Measurements from ENCODE around the gene TMEM120B.

The TMEM120B gene

GRCh38 chr12:121793838-121794533 is 81.4 kb downstream of the TMEM120B start:
- DNase-seq = peak; percentile 88 to 94 (median 90)

DNA sequence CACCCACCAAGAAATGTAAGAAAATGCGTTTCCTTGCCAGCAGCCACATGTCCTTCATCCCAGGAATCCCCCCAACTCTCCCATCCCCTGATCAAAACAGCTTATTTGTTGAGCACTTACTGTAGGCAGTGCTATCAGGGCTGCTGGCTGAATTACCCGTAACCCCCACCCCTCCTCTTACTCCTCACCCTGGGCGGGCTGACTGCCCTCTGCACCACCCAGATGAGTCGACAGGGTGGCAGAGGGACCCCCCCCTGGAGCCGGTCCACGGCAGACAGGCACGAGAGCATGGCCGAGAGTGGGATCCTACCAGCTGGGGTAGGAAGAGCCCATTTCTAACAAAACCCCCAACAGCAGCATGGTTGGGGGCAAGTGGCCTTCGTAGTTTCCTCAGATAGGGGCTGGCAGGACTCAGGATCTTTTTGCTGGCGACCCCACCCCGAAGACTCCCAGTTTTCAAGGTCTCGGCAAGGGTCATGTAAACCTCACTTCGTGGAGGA is 82.0 kb downstream of the TMEM120B start:
- peak in 2 of 4 experiments; percentile 37 to 52 for DNase-seq

DNA sequence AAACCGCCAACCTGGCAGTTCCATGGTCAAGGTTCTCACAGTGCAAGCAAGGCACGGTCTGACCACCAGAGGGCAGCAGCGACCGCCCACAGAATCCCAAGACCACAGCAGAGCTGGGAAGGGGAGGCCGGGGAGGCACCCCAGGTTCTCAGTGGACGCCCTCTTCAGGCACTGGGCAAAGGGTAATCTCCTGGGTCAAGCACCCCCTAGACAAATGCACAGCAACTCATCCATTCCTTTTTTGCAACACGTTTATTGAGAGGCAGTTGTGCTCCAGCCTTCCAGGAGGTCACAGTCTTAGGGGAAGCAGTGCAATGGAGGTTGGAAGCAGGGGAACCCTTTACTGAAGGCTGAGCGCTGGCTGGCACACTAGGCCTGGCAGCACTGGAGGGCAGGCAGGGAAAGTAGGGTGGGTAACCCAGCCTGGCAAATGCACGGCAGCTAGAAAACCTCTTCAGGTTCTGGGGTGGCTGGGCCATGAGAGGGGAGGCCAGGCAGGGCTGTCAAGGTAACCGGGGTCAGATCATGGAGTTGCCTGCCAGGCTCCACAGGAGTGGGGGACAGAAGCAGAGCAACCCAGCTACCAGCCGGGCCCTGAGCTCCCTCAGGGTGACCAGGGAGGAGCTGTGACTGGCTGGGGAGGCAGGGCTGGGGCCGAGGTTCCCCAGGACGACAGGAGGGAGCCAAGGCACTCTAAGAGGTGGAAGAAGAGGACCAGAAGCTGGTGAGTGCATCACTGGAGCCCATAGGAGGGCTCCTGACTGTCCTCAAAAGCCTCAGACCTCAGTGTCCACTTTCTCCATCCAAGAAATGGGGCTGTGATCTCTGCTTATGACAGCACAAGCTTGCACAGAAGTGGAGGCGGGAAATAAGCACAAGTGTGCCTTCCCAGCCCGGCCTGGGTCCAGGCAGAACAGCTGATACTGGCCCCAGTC is 82.7 kb downstream of the TMEM120B start:
- peak; percentile 70 to 87 (median 74) for DNase-seq

GRCh38 chr12:121796855-121797751 is 84.6 kb downstream of the TMEM120B start:
- DNase-seq = no peak

GRCh38 chr12:121797937-121798786 is 85.6 kb downstream of the TMEM120B start:
- DNase-seq = no peak

DNA sequence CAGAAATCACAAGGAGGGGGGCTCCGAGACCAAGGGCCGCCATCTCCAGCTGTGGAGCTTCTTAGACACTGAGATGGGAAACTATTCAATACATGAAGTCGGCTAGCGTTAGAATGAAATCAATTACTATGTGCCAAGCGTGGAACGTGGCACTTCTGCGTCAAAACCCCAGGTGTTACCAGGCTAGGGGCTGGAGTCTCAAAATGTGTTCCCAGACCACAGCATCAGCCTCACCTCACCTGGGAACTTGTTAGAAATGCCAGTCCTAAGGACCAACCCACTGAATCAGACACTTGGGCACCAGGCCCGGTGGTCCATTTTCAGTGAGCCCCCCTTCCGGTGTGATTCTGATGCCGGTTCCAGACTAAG is 86.2 kb downstream of the TMEM120B start:
- DNase-seq = no peak

GRCh38 chr12:121799156-121799841 is 86.7 kb downstream of the TMEM120B start:
- peak in 1 of 4 experiments; percentile 28 for DNase-seq

- peak; percentile 56 to 74 (median 66) for DNase-seq
These were observed 87.5 kb downstream of the TMEM120B start for GRCh38 chr12:121799842-121800693.

GRCh38 chr12:121800694-121801594 is 88.4 kb downstream of the TMEM120B start:
- peak; percentile 32 to 67 (median 56) for DNase-seq

GRCh38 chr12:121801595-121802484 is 89.3 kb downstream of the TMEM120B start:
- DNase-seq = peak in 2 of 4 experiments; percentile 47 to 54

GRCh38 chr12:121802485-121802842 is 89.9 kb downstream of the TMEM120B start:
- DNase-seq = no peak

GRCh38 chr12:121802843-121803698 is 90.5 kb downstream of the TMEM120B start:
- peak; percentile 75 to 82 (median 80) for DNase-seq

DNA sequence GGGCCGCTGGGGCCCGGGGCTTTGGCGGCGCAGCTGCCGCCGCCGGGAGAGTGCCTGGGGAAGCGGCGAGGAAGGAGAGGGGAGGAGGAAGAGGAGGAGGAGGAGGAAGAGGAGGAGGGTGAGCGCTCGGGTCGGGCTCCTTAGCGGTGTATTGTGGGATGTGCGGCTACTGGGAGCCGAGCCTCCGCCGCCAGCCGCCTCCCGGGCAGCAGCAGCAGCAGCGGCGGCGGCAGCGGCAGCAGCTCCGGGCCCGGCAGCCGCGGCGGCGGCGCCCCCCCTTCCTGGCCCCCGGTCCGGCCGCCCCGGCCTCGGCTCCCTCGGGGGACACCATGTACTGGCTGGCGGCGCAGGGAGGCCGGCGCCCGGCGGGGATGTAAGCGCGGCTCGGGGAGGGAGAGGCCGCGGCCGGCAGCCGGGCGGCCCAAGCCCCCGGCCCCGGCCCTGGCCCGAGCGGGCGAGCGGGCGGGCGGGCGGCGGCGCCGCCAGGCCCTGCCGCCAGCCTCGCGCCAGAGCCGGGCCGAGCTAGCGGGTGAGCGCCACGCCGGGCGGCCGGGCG is 91.4 kb downstream of the TMEM120B start, which contains the start of gene SETD1B:
TSS of gene SETD1B (plus strand) at position 149 of the 556 bp plus-strand sequence. CDS start 729 bp downstream, outside the sequence.
- DNase-seq = peak in 2 of 4 experiments; percentile 29 to 36

DNA sequence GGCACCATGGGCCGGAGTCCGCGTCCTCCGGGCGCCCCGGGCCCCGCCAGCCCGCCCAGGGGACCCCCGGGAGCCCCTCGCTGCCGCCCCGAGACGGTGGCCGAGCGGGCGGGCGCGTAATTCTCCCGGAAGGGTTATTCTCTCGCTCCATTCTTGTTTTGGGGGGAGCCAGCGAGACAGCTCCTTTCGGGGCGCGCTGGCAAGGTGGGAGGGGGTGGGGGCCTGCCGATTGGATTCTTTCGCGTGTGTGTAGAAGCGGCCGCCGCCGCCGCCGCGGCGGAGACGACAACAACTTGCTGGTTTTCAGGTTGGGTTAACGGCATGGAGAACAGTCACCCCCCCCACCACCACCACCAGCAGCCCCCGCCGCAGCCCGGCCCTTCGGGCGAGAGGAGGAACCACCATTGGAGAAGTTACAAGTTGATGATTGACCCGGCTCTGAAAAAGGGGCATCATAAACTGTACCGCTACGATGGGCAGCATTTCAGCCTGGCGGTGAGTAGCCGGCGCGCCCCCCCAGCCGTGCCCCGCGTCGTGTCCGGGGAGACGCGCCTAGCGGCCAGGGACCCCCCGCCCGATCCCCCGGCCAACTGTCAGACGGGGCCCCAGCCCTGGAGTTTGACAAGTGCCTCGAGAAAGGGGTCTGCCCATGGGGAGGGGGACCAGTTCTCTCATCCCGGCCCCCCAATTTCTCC is 92.0 kb downstream of the TMEM120B start:
- peak in 3 of 4 experiments; percentile 29 to 58 (median 48) for DNase-seq

DNA sequence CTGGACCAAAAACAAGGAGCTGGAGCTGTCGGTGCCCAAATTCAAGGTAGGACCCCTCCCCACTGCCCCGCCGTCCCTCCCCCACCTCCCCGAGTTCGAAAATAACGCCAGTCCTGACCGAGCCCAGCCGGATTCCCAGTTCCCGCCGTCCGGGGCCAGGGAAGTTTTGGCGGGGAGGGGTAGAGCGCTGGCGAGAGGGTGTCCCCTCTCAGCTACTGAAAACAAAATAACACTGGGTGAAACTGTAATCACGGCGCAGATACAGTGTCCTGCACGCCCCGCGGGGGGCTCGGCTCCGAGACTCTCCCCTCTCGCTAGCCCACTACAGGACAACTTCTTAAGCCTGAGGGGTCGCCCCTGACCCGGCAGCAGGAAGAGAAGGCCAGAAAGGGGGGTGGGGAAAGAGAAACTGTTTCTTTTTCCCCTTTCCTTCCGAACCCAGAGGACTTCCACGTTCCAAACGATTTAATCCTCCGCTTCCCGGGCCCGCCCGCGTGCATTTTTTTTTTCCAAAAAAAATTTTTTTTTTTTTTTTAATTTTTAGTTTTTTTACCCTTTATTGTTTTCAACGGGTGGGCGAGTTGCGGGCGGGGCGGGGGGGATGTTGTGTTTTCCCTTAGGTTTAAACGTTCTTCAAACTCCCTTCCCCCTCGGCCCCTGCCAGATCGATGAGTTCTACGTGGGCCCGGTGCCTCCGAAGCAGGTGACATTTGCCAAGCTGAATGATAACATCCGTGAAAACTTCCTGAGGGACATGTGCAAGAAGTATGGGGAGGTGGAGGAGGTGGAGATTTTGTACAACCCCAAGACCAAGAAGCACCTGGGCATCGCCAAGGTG is 92.8 kb downstream of the TMEM120B start:
- no peak for DNase-seq

Measured in activated CD4-positive, CD25-positive, alpha-beta regulatory T cell (primary cell).